IMR-90 (cell line): ENCODE data around the gene TEAD1. TPM values are rescaled to one million over a fixed set of nuclear protein-coding genes. Genes with fewer than 3 reads are reported as not detected.

Experiments
- ATAC-seq: fragments of 200-7000 bp; cut with Tn5 transposase; 2 replicates; pipeline ENCODE4 v1.9.1; 2020; ENCODE audit warnings: low read depth, mild to moderate bottlenecking, moderate library complexity
- BruUV-seq: library from RNA; stranded (reverse); fragments of 400-500 nt; replicated peaks from 2 replicates; lab custom pipeline; 2021; lab: Mats Ljungman, UMichigan
- CTCF ChIA-PET: fragments of 300-600 bp; formaldehyde crosslinking; extraction: SDS; loops from one replicate; lab custom pipeline; 2021; ENCODE audit warnings: antibody characterized with exemption; lab: Yijun Ruan, JAX
- POLR2A ChIA-PET: fragments of 300-600 bp; sonication (Branson Sonifier 250); formaldehyde crosslinking; loops from one replicate; lab custom pipeline; 2022; ENCODE audit warnings: antibody characterized with exemption; ENCODE audit not compliant: unreplicated experiment; lab: Charles Lee
- DNase-seq: peaks from one replicate; pipeline ENCODE4 v3.0.0; 2013
- H2AFZ ChIP-seq: replicated peaks from 2 replicates; pipeline ENCODE3; 2013; ENCODE audit warnings: low read length, mild to moderate bottlenecking; ENCODE audit not compliant: poor library complexity
- H2AK5ac ChIP-seq: 2 replicates; pipeline ENCODE4 v1.6.1; 2013; ENCODE audit warnings: low read depth, low read length, inconsistent platforms
- H2AK9ac ChIP-seq: replicated peaks from 2 replicates; pipeline ENCODE3; 2013; ENCODE audit warnings: mild to moderate bottlenecking, low read depth, low read length, moderate library complexity; ENCODE audit not compliant: poor library complexity
- H2BK120ac ChIP-seq: 2 replicates; pipeline ENCODE4 v1.6.1; 2013; ENCODE audit warnings: low read depth, low read length, inconsistent platforms
- H2BK15ac ChIP-seq: 3 replicates; pipeline ENCODE4 v1.6.1; 2013; ENCODE audit warnings: low read depth, low read length, inconsistent platforms
- H2BK20ac ChIP-seq: 2 replicates; pipeline ENCODE4 v1.6.1; 2013; ENCODE audit warnings: low read depth, mild to moderate bottlenecking, inconsistent platforms, low read length, moderate library complexity
- H2BK5ac ChIP-seq: 2 replicates; pipeline ENCODE4 v1.6.1; 2013; ENCODE audit warnings: mild to moderate bottlenecking, low read depth, low read length, inconsistent platforms; ENCODE audit not compliant: poor library complexity, severe bottlenecking
- H3K14ac ChIP-seq: replicated peaks from 2 replicates; pipeline ENCODE4 v1.6.1; 2013; ENCODE audit warnings: low read depth, low read length, inconsistent platforms
- H3K18ac ChIP-seq: 2 replicates; pipeline ENCODE4 v1.6.1; 2013; ENCODE audit warnings: low read depth, low read length, control low read depth
- H3K23ac ChIP-seq: 2 replicates; pipeline ENCODE4 v1.6.1; 2013; ENCODE audit warnings: low read depth, low read length, inconsistent platforms
- H3K27ac ChIP-seq: 2 replicates; pipeline ENCODE4 v1.5.1; 2013; ENCODE audit warnings: mild to moderate bottlenecking, control low read depth, low read length; ENCODE audit not compliant: insufficient read depth
- H3K27me3 ChIP-seq: 2 replicates; pipeline ENCODE4 v1.6.1; 2013; ENCODE audit warnings: low read length; ENCODE audit not compliant: control insufficient read depth, insufficient read depth
- H3K36me3 ChIP-seq: 2 replicates; pipeline ENCODE4 v1.6.1; 2013; ENCODE audit warnings: low read length, mixed read lengths; ENCODE audit not compliant: control insufficient read depth, insufficient read depth
- H3K4ac ChIP-seq: 2 replicates; pipeline ENCODE4 v1.6.1; 2013; ENCODE audit warnings: low read depth, low read length, inconsistent platforms
- H3K4me1 ChIP-seq: 2 replicates; pipeline ENCODE4 v1.6.1; 2013; ENCODE audit warnings: low read length, mixed read lengths; ENCODE audit not compliant: control insufficient read depth, insufficient read depth
- H3K4me2 ChIP-seq: 2 replicates; pipeline ENCODE4 v1.6.1; 2013; ENCODE audit warnings: low read depth, mild to moderate bottlenecking, control low read depth, low read length, moderate library complexity
- H3K4me3 ChIP-seq: 2 replicates; pipeline ENCODE4 v1.5.1; 2013; ENCODE audit warnings: low read depth, mild to moderate bottlenecking, control low read depth, low read length, moderate library complexity; ENCODE audit not compliant: insufficient read depth
- H3K56ac ChIP-seq: 2 replicates; pipeline ENCODE4 v1.6.1; 2013; ENCODE audit warnings: low read length, inconsistent platforms; ENCODE audit not compliant: insufficient read depth; ENCODE audit errors: extremely low read depth
- H3K79me1 ChIP-seq, 2 experiments: 2 replicates each; pipeline ENCODE4 v1.6.1; 2013; ENCODE audit warnings: low read length in 2 of 2, inconsistent platforms in 1 of 2, low read depth in 1 of 2
- H3K9ac ChIP-seq: 2 replicates; pipeline ENCODE4 v1.6.1; 2013; ENCODE audit warnings: low read depth, low read length, control low read depth
- H3K9me1 ChIP-seq: 2 replicates; pipeline ENCODE4 v1.6.1; 2013; ENCODE audit warnings: low read length, inconsistent platforms; ENCODE audit not compliant: insufficient read depth
- H3K9me3 ChIP-seq: 2 replicates; pipeline ENCODE4 v1.6.1; 2013; ENCODE audit warnings: low read length; ENCODE audit not compliant: control insufficient read depth, insufficient read depth
- H4K20me1 ChIP-seq: 2 replicates; pipeline ENCODE4 v1.6.1; 2013; ENCODE audit warnings: low read length, inconsistent platforms; ENCODE audit not compliant: insufficient read depth
- H4K5ac ChIP-seq: 2 replicates; pipeline ENCODE4 v1.6.1; 2013; ENCODE audit warnings: mild to moderate bottlenecking, low read depth, low read length, control low read depth
- H4K8ac ChIP-seq, 2 experiments: 2 replicates each; pipeline ENCODE4 v1.6.1; 2013; ENCODE audit warnings: low read depth in 2 of 2, low read length in 2 of 2, control low read depth in 1 of 2, inconsistent platforms in 1 of 2
- H4K91ac ChIP-seq: 2 replicates; pipeline ENCODE4 v1.6.1; 2013; ENCODE audit warnings: low read depth, low read length, inconsistent platforms; ENCODE audit not compliant: insufficient read depth
- FOS ChIP-seq: fragments of 150-350 bp; IDR thresholded peaks from 2 replicates; pipeline ENCODE4 v1.6.1; 2016; ENCODE audit warnings: low read depth, low read length
- USF2 ChIP-seq: fragments of 150-350 bp; IDR thresholded peaks from 2 replicates; pipeline ENCODE4 v1.6.1; 2017; ENCODE audit warnings: mild to moderate bottlenecking, antibody characterized with exemption, low read length, low read depth
- WGBS, 2 experiments: methylation state at CpG; one replicate each; pipeline versions ENCODE4 v1.1.5 to v1.1.7; 2013; ENCODE audit warnings: missing lambda C conversion rate in 2 of 2; ENCODE audit not compliant: insufficient read length in 1 of 2; ENCODE audit errors: extremely low coverage in 2 of 2; 5-methylcytosine and 5-hydroxymethylcytosine counted together
- dilution Hi-C: fragments of 300-500 bp; cut with HindIII; formaldehyde crosslinking; loops from one replicate; pipeline ENCODE4 v1.14.3; 2018; ENCODE audit warnings: low sequenced_read_pairs; ENCODE audit not compliant: unreplicated experiment
- in situ Hi-C: fragments of 300-500 bp; cut with MboI; formaldehyde crosslinking; loops from 3 replicates; pipeline ENCODE4 v1.14.3; 2019; ENCODE audit warnings: low sequenced_read_pairs, inconsistent platforms, mixed read lengths
- intact Hi-C: fragments of 100-400 bp; cut with micrococcal nuclease; formaldehyde crosslinking; loops from 2 replicates; pipeline ENCODE4 v1.10.0; 2022
- polyA plus RNA-seq, 3 experiments: library from polyadenylated mRNA; depleted of rRNA; stranded (reverse); fragments of >200 nt; gene quantifications; 2 replicates each; pipeline ENCODE4 v1.2.3, GENCODE V29; 2012; ENCODE audit warnings: low replicate concordance in 1 of 3
- total RNA-seq: library from RNA; depleted of rRNA; stranded (reverse); fragments of >200 nt; gene quantifications from 2 replicates; pipeline ENCODE4 v1.2.3, GENCODE V29; 2012

The TEAD1 gene
- total and polyA plus RNA-seq, 2 of the 4 experiments (the other 2 are of a cell fraction), result 51.8 to 69.2 TPM

GRCh38 chr11:12817681-12818332 is 143.6 kb downstream of the TEAD1 start:
- 0 out of 2 replicates have a peak overlapping the region, but pooled peaks have one; percentile 3 for H3K23ac ChIP-seq
- no peaks in the 10 kb centered on the region for H3K36me3 ChIP-seq
- ChIA-PET POLR2A (no interaction called here), CTCF (interaction anchor here (0.7 to 1.0 kb wide), 3 partner anchors 11 to 123 kb away, joined by 3 read pairs; no protein-coding TSS in a partner anchor)
- H4K91ac ChIP-seq, result no peak overlapping the region
- no peak overlapping the region; the same call in 1 of the 2 replicates for H2AK5ac ChIP-seq
- H4K8ac ChIP-seq, result no peak overlapping the region
- peaks cover 52% of the 10 kb centered on the region for H3K9me1 ChIP-seq
- no peak overlapping the region for H2AK9ac ChIP-seq
- H3K56ac ChIP-seq, result no peak overlapping the region
- peaks cover 89% of the 10 kb centered on the region for H4K20me1 ChIP-seq
- no peak overlapping the region for H2AFZ ChIP-seq
- no peak overlapping the region for H3K9ac ChIP-seq
- peak overlapping the region; percentile 24; the same call in 1 of the 2 replicates for H3K4me2 ChIP-seq
- BruUV-seq, result no TSS peak
- ATAC-seq (peak; percentile 2; the same call in 1 of the 2 replicates), DNase-seq (peak; percentile 49)
- H2BK5ac ChIP-seq, result peak overlapping the region; percentile 21
- H3K27ac ChIP-seq, result no peak overlapping the region
- H4K5ac ChIP-seq, result no peak overlapping the region
- dilution Hi-C loops (no loop called here), intact Hi-C loops (no loop called here), in situ Hi-C loops (no loop called here)
- H3K18ac ChIP-seq, result no peak overlapping the region
- H3K4ac ChIP-seq, result no peak overlapping the region
- WGBS, 2 experiments, result no CpG with 5 or more reads among the region's 6 CpGs
- 0 out of 2 replicates have a peak, but pooled peaks have one; percentile 7 for TF ChIP-seq FOS
- no peak for TF ChIP-seq USF2
- H2BK15ac ChIP-seq, result no peak overlapping the region
- H3K14ac ChIP-seq, result no peak overlapping the region
- H2BK20ac ChIP-seq, result no peak overlapping the region
- H3K27me3 ChIP-seq, result no peaks in the 10 kb centered on the region
- H3K79me1 ChIP-seq, result peaks cover 30 to 93% of the 10 kb centered on the region in 2 experiments
- H2BK120ac ChIP-seq, result no peak overlapping the region
- no peak overlapping the region for H3K4me3 ChIP-seq
- H3K9me3 ChIP-seq, result no peaks in the 10 kb centered on the region
- peaks cover 33% of the 10 kb centered on the region for H3K4me1 ChIP-seq
